Gastroesophageal sphincter (tissue), 4 donors: ENCODE data around the gene OPA1. TPM values are rescaled to one million over a fixed set of nuclear protein-coding genes. Genes with fewer than 3 reads are reported as not detected.

Experiments used
- ATAC-seq: fragments of 150-250 bp; one replicate; pipeline ENCODE4 v1.9.1; 2016; ENCODE audit warnings: mild to moderate bottlenecking, moderate library complexity
- H3K27ac ChIP-seq, 4 donors: fragments of 200-600 bp; sonication (generic) in 3 of 4; 1 replicate in 3 of 4; 2 replicates in 1 of 4; pipeline ENCODE4 v1.5.1; 2016 to 2019
- H3K27me3 ChIP-seq: fragments of 200-600 bp; sonication (generic); one replicate; pipeline ENCODE4 v1.5.1; 2019
- H3K36me3 ChIP-seq, 2 donors: fragments of 200-600 bp; sonication (generic); one replicate each; pipeline ENCODE4 v1.5.1; 2019; ENCODE audit warnings: control low read depth in 1 of 2
- H3K4me1 ChIP-seq, 3 donors: fragments of 200-600 bp; sonication (generic); 1 replicate in 2 of 3; 2 replicates in 1 of 3; pipeline ENCODE4 v1.5.1; 2016 to 2019; ENCODE audit warnings: control low read depth in 2 of 3
- H3K4me3 ChIP-seq, 2 donors: fragments of 200-600 bp; sonication (generic); one replicate each; pipeline ENCODE4 v1.5.1; 2019; ENCODE audit warnings: mild to moderate bottlenecking in 1 of 2, moderate library complexity in 1 of 2
- H3K9me3 ChIP-seq, 3 donors: fragments of 200-600 bp; sonication (generic); one replicate each; pipeline ENCODE4 v1.5.1; 2017 to 2019; ENCODE audit warnings: control low read depth in 2 of 3
- CTCF ChIP-seq, 4 experiments: fragments of 200-600 bp in 2 of 4; fragments of 450-650 bp in 2 of 4; sonication (generic) in 1 of 4; IDR thresholded peaks; one replicate each; pipeline ENCODE4 v1.5.1; 2017 to 2019; ENCODE audit warnings: antibody characterized with exemption in 4 of 4, mild to moderate bottlenecking in 2 of 4, moderate library complexity in 2 of 4
- EP300 ChIP-seq: sonication (generic); formaldehyde crosslinking; IDR thresholded peaks from one replicate; pipeline ENCODE4 v1.6.1; 2017; ENCODE audit warnings: antibody characterized with exemption, mild to moderate bottlenecking
- POLR2A ChIP-seq, 2 donors: fragments of 450-650 bp; IDR thresholded peaks; one replicate each; pipeline ENCODE4 v1.6.1; 2017; ENCODE audit warnings: antibody characterized with exemption in 2 of 2, mild to moderate bottlenecking in 2 of 2, moderate library complexity in 1 of 2
- POLR2AphosphoS5 ChIP-seq: sonication (generic); formaldehyde crosslinking; IDR thresholded peaks from one replicate; pipeline ENCODE4 v1.6.1; 2017; ENCODE audit warnings: antibody characterized with exemption
- WGBS, 2 donors: methylation state at CpG; one replicate each; pipeline ENCODE4 v1.1.5; 2018; ENCODE audit warnings: low coverage in 1 of 2; 5-methylcytosine and 5-hydroxymethylcytosine counted together
- total RNA-seq, 4 donors: library from RNA; depleted of rRNA; stranded (reverse); fragments of >200 nt; gene quantifications; one replicate each; pipeline ENCODE4 v1.1.0, GENCODE V29; 2016

OPA1 gene
- total RNA-seq, 4 donors from 2014 or later: 52.6 to 70.4 (median 57.9) TPM

DNA sequence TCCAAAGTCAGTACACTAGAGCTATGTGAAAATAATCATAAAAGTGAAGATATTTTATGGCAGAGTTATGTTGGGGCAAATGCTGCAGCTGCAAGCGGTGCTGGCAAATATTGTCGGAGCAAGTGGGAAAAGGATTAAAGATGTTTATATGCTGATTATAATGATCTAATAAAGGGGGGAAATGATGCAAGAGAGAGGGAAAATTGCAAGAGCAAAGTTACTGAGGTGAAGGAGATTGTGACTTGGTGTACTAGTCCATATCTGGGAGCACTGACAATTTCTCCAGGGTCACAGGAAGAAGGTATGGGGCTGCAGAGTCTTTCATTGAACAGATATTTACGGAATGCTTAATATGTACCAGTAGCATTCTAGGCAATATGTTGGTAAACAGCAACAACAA lies 45.8 kb downstream of the OPA1 start:
- H3K27ac ChIP-seq: no peak overlapping the region
- ATAC-seq: no peak
- H3K9me3 ChIP-seq: no peaks in the 10 kb centered on the region
- peaks cover 0 to 2% (median 0%) of the 10 kb centered on the region in 3 donors for H3K4me1 ChIP-seq
- peaks cover 0 to 85% of the 10 kb centered on the region in 2 donors for H3K36me3 ChIP-seq
- no peak overlapping the region for H3K4me3 ChIP-seq
- WGBS, 2 donors: 92 to 94% methylated on average over 3 of the region's 3 CpGs
- H3K27me3 ChIP-seq: no peaks in the 10 kb centered on the region
- TF ChIP-seq POLR2AphosphoS5 (no peak), CTCF (IDR thresholded peaks at IDR 0.05) (no peak), EP300 (no peak), POLR2A (IDR thresholded peaks at IDR 0.05) (no peak)

GRCh38 chr3:193640165-193640715 lies 47.2 kb downstream of the OPA1 start:
- no peaks in the 10 kb centered on the region for H3K27me3 ChIP-seq
- no peak for TF ChIP-seq EP300
- no peak for TF ChIP-seq CTCF (IDR thresholded peaks at IDR 0.05)
- TF ChIP-seq POLR2A (IDR thresholded peaks at IDR 0.05): no peak
- no peak for TF ChIP-seq POLR2AphosphoS5
- WGBS, 2 donors: 38 to 72% methylated on average over 2 to 5 of the region's 5 CpGs
- H3K4me3 ChIP-seq: no peak overlapping the region
- H3K36me3 ChIP-seq: peaks cover 0 to 88% of the 10 kb centered on the region in 2 donors
- H3K4me1 ChIP-seq: peaks cover 0 to 17% (median 0%) of the 10 kb centered on the region in 3 donors
- no peak for ATAC-seq
- H3K9me3 ChIP-seq: no peaks in the 10 kb centered on the region
- no peak overlapping the region for H3K27ac ChIP-seq

GRCh38 chr3:193640728-193641439 lies 47.9 kb downstream of the OPA1 start:
- no peak for TF ChIP-seq EP300
- no peak for TF ChIP-seq CTCF (IDR thresholded peaks at IDR 0.05)
- TF ChIP-seq POLR2AphosphoS5: no peak
- no peak for TF ChIP-seq POLR2A (IDR thresholded peaks at IDR 0.05)
- Histone ChIP-seq H3K27me3 (no peaks in the 10 kb centered on the region), H3K9me3 (no peaks in the 10 kb centered on the region), H3K4me1 (peaks cover 0 to 18% (median 0%) of the 10 kb centered on the region in 3 donors), H3K27ac (no peak overlapping the region), H3K36me3 (peaks cover 0 to 86% of the 10 kb centered on the region in 2 donors), H3K4me3 (no peak overlapping the region)
- ATAC-seq: no peak
- WGBS, 2 donors: 75 to 88% methylated on average over 3 to 4 of the region's 4 CpGs

DNA sequence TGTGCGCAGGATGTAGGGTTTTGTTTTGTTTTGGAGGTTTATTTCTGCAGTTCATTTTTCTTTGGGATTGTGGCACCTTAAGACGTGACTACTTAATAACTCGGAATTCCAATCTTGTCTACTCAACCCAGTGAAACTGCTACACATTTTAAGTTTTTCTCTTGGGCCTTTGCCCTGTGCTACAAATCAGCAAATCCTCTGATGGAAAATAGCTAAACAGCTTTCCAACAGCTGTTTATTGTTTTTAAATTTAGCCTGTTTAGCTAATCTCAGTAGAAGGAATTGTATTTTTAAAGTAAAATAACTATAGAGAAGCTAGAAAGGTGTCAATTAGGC lies 48.4 kb downstream of the OPA1 start:
- Histone ChIP-seq H3K4me1 (peaks cover 0 to 18% (median 0%) of the 10 kb centered on the region in 3 donors), H3K9me3 (no peaks in the 10 kb centered on the region), H3K27ac (no peak overlapping the region), H3K36me3 (peaks cover 0 to 86% of the 10 kb centered on the region in 2 donors), H3K4me3 (no peak overlapping the region), H3K27me3 (no peaks in the 10 kb centered on the region)
- WGBS, 2 donors: 51 to 70% methylated on average over 3 of the region's 3 CpGs
- no peak for TF ChIP-seq CTCF (IDR thresholded peaks at IDR 0.05)
- no peak for TF ChIP-seq POLR2A (IDR thresholded peaks at IDR 0.05)
- no peak for TF ChIP-seq EP300
- no peak for TF ChIP-seq POLR2AphosphoS5
- ATAC-seq: no peak

GRCh38 chr3:193645806-193646205 lies 52.8 kb downstream of the OPA1 start:
- no peak overlapping the region for H3K4me3 ChIP-seq
- no peaks in the 10 kb centered on the region for H3K27me3 ChIP-seq
- no peak for ATAC-seq
- no peaks in the 10 kb centered on the region for H3K9me3 ChIP-seq
- peaks cover 4 to 74% of the 10 kb centered on the region in 2 donors for H3K36me3 ChIP-seq
- peaks cover 0 to 18% (median 0%) of the 10 kb centered on the region in 3 donors for H3K4me1 ChIP-seq
- WGBS, 2 donors: 49 to 68% methylated on average over 5 to 6 of the region's 6 CpGs
- TF ChIP-seq POLR2A (IDR thresholded peaks at IDR 0.05) (no peak), EP300 (no peak), POLR2AphosphoS5 (no peak), CTCF (IDR thresholded peaks at IDR 0.05) (no peak)
- no peak overlapping the region for H3K27ac ChIP-seq
